IPS DF 4.7 (cell line): Measurements from ENCODE around the gene MCC.
"Not testable (repeated sequence)": the region's sequence is repeated elsewhere in the genome, so short reads cannot be mapped to it uniquely, and the experiment has no call there.

Source experiments
- DNase-seq: peaks from one replicate; pipeline ENCODE4 v3.0.0-alpha.2; 2013; ENCODE audit warnings: low spot score; ENCODE audit errors: extremely low read depth

MCC gene

DNA sequence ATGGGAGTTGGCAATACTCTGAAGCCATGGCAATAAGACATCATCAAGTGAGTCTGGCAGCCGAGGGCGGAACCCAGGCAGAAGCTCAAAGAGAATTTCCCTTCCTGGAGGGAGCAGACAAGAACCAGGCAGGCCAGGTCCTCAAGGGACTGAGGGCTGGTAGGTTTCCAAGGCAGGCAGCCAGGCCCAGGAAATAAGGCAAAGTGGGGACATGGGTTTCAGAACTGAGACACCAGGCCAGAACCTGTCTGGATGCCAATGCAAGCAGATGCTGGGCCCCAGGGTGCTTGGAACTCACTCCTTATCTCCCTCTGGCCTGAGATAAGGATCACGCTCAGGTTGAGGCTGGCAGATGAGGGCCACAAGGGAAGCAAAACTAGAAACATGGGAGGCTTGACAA lies 62.3 kb downstream of the MCC start:
- no peak for DNase-seq

DNA sequence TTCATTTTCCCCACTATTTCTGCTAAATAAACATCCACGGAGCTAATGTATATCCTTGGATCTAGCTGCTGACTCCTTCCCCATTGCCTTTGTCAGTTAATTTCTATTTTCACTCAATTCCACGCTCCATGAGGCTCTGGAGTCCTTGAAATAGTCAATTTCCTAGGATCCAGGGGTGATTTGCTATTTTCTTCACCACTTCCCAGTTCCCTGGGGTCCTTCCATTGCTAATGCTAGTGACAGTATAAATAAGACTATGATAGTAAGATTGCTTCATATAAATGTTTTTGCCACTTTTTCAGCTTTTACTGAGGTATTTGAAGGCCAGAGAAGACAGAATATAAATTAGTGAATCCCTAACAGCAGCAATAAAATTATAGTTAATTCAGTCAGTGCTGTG lies 66.6 kb downstream of the MCC start:
- no peak for DNase-seq

DNA sequence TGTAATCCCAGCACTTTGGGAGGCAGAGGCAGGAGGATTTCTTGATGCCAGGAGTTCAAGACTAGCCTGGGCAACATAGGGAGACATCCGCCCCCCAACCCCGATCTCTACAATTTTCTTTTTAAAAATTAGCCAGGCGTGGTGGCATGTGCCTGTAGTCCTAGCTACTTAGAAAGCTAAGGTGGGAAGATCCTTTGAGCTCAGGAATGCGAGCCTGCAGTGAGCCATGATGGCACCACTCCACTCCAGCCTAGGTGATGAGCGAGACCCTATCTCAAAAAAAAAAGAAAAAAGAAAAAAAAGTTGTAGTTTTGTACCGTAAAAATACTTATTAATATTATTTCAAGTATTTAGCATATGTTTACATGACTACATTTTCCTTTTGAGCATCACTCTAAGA lies 82.7 kb downstream of the MCC start:
- no peak for DNase-seq

DNA sequence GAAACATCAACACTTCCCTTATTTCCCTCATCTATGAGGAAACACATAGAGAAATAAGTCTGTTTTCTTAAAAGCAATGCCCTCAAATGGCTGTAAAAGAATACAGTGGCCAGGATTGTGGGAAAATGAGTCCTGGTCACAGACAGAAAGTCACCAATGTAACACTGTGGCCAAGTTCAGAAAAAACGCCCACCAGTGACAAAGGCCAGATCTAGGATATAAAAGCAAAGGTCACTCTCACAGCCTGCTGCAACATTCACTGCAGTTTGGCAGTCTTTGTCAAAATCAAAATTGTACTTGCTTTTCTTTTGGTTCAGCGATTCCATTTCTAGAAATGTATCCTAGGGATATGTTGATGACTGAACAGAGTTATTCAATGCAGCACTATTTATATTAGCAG lies 84.0 kb downstream of the MCC start:
- no peak for DNase-seq

DNA sequence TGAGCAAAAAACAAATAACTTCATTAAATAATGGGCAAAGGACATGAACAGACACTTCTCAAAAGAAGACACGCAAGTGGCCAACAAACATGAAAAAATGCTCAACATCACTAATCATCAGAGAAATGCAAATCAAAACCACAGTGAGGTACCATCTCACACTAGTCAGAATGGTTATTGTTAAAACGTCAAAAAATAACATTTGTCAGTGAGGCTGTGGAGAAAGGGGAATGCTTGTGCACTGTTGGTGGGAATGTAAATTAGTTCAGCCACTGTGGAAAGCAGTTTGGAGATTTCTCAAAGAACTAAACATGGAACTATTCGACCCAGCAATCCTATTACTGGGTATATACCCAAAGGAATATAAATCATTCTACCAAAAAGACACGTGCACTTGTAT lies 90.3 kb downstream of the MCC start:
- not testable (repeated sequence) for DNase-seq

DNA sequence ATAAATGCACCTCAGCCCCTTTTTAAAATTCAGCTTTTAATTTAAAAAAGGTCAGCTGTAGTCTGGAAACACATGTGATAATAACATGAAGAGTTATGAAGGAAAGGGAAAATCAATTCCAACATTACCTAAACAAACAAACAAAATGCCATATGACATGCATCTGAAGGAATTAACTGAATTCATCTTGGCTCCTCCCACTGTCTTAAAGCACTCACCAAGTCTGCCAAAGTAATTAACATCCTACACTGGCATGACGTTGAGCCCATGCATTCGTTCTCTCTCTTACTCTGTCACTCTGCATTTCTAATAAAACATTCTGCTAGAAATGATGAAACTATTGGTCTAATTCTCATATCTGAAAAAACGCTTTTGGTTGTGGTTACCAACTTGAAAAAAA lies 91.2 kb downstream of the MCC start:
- no peak for DNase-seq

DNA sequence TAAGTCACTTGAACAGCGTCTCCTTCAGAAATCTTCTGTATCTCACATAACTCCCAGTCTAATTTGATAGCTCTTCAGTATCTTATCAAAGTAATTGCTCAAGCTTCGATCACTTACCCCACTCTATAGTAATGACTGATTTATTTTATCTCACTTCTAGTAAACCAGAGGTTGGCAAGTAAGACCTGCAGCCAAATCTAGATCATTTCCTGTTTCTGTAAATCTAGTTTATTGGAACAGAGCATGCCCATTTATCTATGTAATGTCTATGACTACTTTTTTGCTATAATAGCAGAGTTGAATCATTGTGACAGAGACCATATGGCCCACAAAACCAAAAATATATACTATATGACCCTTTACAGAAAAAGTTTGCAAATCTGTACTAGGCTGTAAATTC lies 93.6 kb downstream of the MCC start:
- no peak for DNase-seq

DNA sequence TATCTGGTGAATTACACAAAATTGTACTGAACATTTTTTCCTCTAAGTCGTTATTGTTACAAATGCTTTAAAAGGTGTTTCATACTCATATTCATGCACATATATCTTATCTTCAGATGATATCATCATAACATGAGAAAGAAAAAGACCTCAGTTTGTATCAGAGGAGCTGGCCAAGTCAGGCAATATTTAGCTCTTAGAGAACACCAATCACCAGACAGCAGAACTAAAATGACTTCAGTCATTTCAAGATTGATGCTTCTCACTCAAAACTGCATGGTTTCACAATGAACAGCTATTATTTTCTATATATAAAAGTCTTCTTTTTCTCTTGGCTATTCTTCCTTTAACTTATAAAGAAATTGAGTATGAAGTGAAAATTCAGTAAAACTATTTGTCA lies 98.0 kb downstream of the MCC start:
- DNase-seq = no peak

DNA sequence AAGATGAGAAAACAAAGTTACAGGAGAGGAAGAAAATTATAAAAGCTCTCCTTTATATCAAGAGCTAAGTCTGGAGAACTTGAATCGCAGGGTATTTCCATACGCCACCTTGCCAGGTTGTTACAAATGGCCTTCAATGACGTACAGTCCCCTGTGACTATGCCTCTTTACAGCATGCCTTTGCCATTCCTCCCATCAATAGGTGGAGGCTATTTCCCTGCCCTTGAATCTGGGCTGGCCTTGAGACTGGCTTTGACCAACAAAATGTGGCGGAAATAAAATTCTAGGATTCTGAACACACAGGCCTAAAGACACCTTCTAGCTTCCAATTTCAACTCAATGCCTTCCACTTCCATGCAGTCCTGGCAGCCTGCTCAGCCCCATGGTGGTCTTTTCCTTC lies 99.1 kb downstream of the MCC start:
- no peak for DNase-seq

DNA sequence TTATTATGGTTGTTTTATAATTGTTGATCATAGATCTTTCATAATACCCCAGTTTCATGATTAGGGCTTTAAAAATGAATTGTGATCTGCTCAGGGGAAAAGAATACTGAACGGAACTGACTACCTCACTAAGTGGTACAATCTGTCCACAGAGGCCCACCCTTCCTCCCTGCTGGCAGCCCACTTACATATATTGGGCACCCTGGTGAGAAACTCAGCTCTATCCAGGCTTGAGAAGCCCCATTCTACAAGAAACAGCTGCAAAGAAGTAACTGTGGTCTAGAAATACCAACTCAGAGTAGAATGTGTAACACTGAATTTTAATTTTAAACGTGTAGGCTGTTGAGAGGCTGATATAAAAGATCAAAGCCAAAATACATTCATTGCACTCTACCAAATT lies 100.4 kb downstream of the MCC start:
- no peak for DNase-seq

DNA sequence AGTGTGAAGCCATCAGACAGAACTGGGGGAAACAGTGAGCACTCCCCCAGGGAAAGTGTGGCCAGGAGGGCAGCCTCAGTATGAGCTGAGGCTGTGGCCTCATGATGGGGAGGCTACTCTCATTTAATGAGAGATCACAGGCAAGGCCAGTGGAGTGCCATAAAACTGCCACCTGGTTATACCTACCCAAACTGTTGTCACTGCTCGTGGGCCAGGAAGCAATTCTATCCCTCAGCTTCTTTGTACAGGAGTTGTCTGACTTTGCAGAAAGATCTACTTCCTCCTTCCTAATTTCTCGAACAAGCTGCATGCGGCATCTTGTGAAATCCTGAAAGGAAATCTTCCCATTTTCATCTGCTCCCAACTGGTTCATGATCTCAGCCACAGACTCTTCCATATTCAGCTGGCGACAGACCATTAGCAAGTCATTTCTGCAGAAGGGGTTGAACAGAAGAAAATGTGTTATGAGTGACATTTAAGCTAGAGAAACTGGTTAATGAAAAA lies 103.4 kb downstream of the MCC start:
- DNase-seq = no peak

DNA sequence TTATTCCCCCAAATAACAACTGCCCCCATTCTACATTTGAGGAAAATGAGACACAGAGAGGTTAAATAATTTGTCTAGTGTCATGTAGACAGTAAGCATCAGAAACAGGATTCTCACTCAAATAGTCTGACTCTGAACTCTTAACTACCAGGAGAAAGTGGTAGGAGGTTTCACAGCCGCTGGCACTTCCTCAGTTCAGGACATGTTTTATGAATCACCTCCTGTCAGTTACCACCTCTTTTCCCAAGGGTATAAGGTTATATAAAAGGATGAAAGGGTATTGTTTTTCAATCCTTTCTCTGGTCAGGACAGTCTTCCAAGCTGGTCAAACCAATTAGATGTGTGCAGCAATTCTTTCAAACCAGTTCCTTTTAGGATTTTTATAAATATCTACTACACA lies 105.5 kb downstream of the MCC start:
- DNase-seq = no peak

DNA sequence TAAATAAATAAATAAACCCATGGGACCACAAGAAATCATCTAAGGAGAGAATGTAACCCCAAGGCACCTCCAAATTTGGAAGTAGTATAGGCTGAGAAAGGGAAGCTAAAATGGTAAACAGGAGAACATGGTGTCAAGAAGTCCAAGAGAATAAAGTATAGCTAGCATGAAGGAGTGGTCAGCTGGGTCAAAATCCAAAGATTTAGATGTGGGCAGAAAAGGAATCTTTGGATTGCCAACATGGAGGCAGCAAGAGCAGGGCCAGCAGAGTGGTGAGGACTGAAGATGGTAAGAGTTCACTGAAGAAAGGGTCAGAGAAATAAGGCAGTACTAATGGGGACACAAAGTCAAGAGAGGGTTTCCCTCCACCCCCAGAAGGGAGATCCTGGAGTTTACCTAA lies 106.5 kb downstream of the MCC start:
- no peak for DNase-seq

DNA sequence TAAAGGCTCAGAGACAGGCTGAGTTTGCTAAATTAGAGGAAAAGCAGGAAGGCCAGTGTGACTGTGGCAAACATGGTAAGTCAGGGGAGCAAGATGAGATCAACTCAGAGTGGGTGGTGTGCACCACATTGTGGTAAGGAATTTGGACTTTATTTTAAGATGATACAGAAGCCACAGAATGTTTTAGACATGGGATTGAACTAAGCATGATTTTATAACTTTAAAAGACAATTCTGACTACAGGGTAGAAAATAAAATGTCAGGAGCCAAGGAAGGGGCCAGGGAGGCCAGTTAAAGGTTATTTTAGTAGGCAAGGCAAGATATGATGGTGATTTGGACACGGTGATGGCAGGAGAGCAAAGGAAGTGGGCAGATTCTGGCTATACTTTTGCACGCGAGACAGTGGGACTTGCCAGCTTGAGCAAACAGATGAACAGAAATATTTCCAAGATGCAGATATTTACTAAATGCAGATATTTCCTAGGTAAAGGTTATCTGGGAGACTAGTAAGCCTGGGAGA lies 107.4 kb downstream of the MCC start:
- no peak for DNase-seq

DNA sequence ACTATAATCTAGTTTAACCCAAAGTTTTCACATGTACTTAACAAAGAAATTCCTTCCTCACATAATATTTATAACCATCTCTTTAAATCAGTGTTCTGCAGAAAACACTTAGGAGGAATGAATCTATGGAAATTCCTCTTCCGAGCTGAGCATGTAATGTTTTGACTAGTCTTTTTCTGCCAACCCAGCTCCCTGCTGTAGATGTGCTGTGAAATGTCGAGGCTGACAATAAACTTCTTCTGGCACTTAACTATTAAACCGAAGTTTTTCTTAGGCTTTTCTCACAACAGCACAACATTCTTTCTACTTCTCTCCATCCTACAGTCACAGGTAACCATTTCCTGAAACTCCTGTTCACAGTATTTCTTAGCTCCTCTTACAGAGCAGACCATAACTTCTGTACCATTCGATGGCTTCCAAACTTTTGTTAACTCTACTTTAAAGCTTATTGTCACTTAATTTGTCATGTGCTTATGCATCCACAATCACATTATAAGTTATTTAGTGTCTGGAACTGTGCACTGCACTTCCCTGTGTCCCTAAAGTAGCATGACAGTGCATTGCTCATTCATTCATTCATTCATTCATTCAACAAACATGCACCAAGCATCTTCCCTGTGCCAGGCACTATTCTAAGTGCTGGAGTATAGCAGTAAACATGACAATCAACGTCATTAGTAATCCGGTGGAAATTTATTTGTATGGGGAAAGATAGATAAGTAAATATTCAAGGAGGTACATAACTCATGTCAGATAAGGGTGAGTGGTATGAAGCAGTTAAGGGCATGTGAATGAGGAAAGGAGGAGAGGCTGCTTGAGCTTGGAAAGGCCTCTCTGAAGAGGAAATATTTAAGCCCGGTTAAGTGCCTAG lies 108.1 kb downstream of the MCC start:
- DNase-seq = no peak

DNA sequence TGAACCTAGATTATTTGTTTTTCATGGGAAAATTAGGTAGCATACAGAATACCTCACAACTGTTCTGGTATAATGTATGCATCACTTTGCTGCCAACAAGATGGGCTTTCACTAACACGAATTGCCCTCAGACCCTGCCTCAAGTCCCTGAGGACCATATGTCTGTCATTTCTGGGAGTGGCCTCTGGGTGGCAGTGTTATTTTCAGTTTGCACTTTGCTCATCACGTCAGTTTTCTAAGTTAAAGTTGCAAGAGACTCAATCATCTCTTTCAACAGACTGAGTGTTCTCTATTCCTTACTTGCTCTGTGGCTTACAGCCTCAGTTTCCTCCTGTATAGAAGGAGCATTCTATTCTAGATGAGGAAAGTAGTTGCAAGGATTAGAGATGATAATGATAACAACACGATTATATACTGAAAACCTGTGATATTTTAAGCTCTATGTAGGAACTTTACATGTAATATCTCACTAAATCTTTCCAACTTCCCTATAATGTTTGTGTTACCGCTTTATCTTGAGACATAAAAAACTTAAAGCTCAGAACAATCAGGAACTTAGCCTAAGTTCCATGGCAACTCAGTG lies 109.2 kb downstream of the MCC start:
- peak; percentile 49 for DNase-seq

DNA sequence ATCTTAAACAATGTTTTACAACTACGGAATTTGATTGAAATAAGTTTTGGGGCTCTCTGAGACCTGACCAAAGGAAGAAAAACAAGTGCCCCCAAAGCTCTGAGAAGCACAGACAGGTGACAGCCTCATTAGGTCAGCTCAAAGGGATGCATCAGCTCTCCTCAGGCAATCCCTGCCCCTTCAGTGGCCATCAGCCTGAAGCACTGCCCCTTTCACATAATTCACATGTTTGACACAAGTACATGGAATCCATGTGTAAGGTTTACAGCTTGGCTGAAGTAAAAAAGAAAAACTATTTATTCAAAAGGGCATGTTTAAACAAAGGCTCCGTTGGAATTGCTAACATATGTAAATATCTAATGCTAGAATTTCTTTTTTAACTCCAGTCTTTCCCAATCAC lies 109.7 kb downstream of the MCC start:
- no peak for DNase-seq

DNA sequence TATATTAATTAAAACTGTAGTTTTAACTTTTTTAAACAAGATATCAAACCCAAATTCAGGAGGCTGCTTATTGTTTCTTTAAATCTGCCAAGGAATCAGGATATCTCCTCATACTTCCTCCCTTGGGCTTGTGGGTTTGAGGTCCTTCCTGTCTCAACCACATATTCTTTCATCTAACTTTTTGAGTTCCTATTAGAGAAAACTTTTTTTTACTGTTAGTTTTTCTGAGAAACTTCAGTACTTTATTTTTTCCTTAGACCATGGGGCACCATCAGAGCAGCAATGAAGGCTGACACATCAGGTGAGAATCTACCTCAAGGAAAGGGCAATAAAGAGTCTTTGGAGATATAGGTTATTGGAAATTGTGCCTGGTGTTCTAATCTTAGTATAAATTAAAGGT lies 110.2 kb downstream of the MCC start:
- no peak for DNase-seq

DNA sequence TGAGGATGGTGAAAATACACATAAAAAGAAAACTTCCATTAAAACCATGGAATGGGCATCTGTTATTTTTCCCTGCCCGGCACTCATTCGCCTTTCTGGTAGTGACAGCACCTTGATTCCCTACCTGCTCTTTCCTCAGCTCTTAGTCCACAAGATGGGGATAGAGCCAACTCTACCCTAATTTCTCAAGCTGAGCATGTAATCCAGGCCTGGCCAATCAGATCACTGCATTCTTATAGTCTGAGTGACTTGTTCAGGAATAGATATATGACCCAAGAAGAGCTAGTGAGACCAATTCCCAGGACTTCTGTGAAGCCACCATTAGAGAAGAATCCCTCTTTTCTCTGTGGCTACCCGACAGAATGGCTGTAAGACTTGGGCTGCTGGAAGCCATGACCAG lies 111.6 kb downstream of the MCC start:
- DNase-seq = no peak

DNA sequence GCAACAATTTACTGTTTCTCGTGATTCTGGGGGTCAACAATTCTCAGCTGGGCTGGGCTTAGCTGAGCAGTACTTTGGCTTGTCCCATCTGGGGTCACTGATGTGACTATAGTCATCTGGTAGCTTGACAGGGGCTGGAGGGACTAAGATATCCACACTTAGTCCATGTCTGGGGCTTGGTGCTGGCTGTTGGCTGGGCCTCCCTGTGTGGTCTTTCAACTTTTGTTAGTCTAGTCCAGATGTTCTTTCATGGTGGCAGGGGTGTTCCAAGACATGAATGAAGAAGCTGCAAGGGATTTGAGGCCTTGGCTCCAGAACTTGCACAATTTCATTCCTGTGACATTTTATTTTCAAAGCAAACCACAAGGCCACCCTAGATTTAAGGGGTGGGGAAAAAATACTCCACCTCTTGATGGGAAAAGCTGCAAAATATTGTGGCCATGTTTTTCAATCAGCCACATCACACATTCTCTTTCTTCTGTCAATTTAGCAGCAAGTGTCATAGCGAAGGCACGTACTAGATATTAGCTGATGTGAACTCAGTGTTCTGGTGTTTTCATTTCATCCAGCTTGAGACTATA lies 112.7 kb downstream of the MCC start:
- no peak for DNase-seq

DNA sequence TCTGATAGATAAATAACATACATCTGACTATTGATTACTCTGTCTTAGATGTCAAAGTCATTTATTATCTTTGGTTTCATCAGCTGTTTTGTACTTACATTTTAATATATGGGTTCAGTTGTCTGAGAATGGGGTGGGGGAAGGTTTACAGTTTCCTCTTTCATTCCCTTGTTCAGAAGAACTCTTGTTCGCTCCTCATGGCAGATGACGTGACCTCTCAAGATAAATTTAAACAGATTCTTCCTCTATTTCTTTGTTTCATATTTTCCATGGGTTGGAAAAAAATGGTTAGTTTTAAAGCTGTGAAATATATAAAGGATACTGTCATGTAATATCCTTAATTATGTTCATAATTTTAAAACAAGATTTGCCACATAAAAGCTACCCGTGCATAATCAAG lies 114.8 kb downstream of the MCC start:
- no peak for DNase-seq

DNA sequence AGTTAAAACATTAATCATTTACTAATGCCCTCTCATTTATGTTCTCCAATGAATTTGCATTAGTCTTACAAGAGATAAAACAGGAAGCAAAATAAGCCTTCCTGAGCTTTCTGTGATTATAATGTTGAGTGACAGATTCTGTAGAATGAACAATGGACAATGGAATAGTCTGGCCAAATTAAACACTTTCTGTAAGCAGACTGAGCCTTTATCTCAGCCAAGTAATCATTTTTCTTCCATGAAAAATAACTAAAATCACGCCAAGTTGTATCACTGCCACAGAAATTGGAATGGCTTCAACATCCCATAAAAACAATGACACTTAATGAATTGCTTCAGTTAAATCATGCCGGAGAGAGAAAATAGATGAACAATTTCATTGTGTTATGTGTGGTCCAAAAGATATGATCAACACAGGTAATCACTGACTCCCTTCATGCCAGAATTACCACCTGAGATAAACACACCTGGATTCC lies 116.5 kb downstream of the MCC start:
- DNase-seq = no peak
